GM21360 (cell line): ENCODE results near the gene B3GNT3.

Source experiments
- ATAC-seq: cut with Tn5 transposase; IDR thresholded peaks from one replicate; pipeline ENCODE4 v1.9.1; 2021; ENCODE audit warnings: mild to moderate bottlenecking, moderate library complexity; ENCODE audit not compliant: unreplicated experiment

The B3GNT3 gene

GRCh38 chr19:17831419-17831888 lies 36.5 kb downstream of the B3GNT3 start:
- no peak for ATAC-seq

GRCh38 chr19:17832443-17833208 lies 37.7 kb downstream of the B3GNT3 start:
- ATAC-seq, result no peak

GRCh38 chr19:17834350-17835181 lies 39.6 kb downstream of the B3GNT3 start:
- ATAC-seq, result no peak

- ATAC-seq, result no peak
These were observed 40.5 kb downstream of the B3GNT3 start for GRCh38 chr19:17835182-17836006.

- ATAC-seq, result no peak
These were observed 41.6 kb downstream of the B3GNT3 start for GRCh38 chr19:17836530-17836929.

- ATAC-seq, result no peak
These were observed 43.0 kb downstream of the B3GNT3 start for GRCh38 chr19:17837972-17838371.

- no peak for ATAC-seq
These were observed 45.1 kb downstream of the B3GNT3 start for GRCh38 chr19:17840019-17840418.

GRCh38 chr19:17841371-17841809 lies 46.5 kb downstream of the B3GNT3 start:
- ATAC-seq, result no peak

GRCh38 chr19:17841810-17842662 lies 47.1 kb downstream of the B3GNT3 start:
- ATAC-seq, result no peak

- no peak for ATAC-seq
These were observed 47.8 kb downstream of the B3GNT3 start for GRCh38 chr19:17842663-17843291.

GRCh38 chr19:17843292-17843827 lies 48.4 kb downstream of the B3GNT3 start:
- no peak for ATAC-seq

GRCh38 chr19:17843908-17844490 lies 49.1 kb downstream of the B3GNT3 start:
- no peak for ATAC-seq

GRCh38 chr19:17846146-17846545 lies 51.2 kb downstream of the B3GNT3 start:
- ATAC-seq, result no peak

- ATAC-seq, result no peak
These were observed 52.8 kb downstream of the B3GNT3 start, which contains the start of gene JAK3 for GRCh38 chr19:17847538-17848366. TSS of gene JAK3 (minus strand) at chr19:17847982. CDS start at chr19:17844417, 3,565 bp downstream.

GRCh38 chr19:17848595-17849292 lies 53.8 kb downstream of the B3GNT3 start:
- ATAC-seq, result no peak

- ATAC-seq, result no peak
These were observed 59.1 kb downstream of the B3GNT3 start for GRCh38 chr19:17854061-17854460.
